CD4-positive, alpha-beta T cell treated with Interleukin-4 for 1 hour (primary cell): Measurements from ENCODE around the gene HDDC2.

Experiments
- DNase-seq, 2 donors: peaks; one replicate each; pipeline ENCODE4 v3.0.0-alpha.2; 2020 to 2022

HDDC2 gene

GRCh38 chr6:125301435-125302391, at the start of gene HDDC2:
HDDC2 (minus strand) TSS chr6:125301967; CDS start chr6:125301932, 35 bp downstream.
- DNase-seq: peak; percentile 33 to 41

- DNase-seq: no peak
Observed at GRCh38 chr6:125346926-125347563, 45.3 kb upstream of the HDDC2 start.

- DNase-seq: no peak
Observed at GRCh38 chr6:125346201-125346925, 44.6 kb upstream of the HDDC2 start.

GRCh38 chr6:125341460-125341859, 39.7 kb upstream of the HDDC2 start:
- DNase-seq: no peak

- DNase-seq: no peak
Observed at GRCh38 chr6:125340991-125341390, 39.2 kb upstream of the HDDC2 start.

GRCh38 chr6:125340175-125340835, 38.5 kb upstream of the HDDC2 start:
- DNase-seq: no peak

- no peak for DNase-seq
Observed at GRCh38 chr6:125339653-125340052, 37.9 kb upstream of the HDDC2 start.

- no peak for DNase-seq
Observed at GRCh38 chr6:125338381-125338780, 36.6 kb upstream of the HDDC2 start.

- DNase-seq: no peak
Observed at GRCh38 chr6:125337706-125338105, 35.9 kb upstream of the HDDC2 start.

- DNase-seq: no peak
Observed at GRCh38 chr6:125332664-125333063, 30.9 kb upstream of the HDDC2 start.

- no peak for DNase-seq
Observed at GRCh38 chr6:125325586-125325985, 23.8 kb upstream of the HDDC2 start.

GRCh38 chr6:125323376-125323775, 21.6 kb upstream of the HDDC2 start:
- no peak for DNase-seq

GRCh38 chr6:125316621-125317020, 14.9 kb upstream of the HDDC2 start:
- DNase-seq: no peak

- no peak for DNase-seq
Observed at GRCh38 chr6:125315548-125315947, 13.8 kb upstream of the HDDC2 start.

- DNase-seq: peak; percentile 52 to 53
Observed at GRCh38 chr6:125314009-125314581, 12.3 kb upstream of the HDDC2 start.

GRCh38 chr6:125312950-125313349, 11.2 kb upstream of the HDDC2 start:
- DNase-seq: no peak

- no peak for DNase-seq
Observed at GRCh38 chr6:125312478-125312877, 10.7 kb upstream of the HDDC2 start.

GRCh38 chr6:125310994-125311649, 9.4 kb upstream of the HDDC2 start:
- peak in 1 of 2 donors; percentile 72 for DNase-seq

- DNase-seq: no peak
Observed at GRCh38 chr6:125307964-125308615, 6.3 kb upstream of the HDDC2 start.

GRCh38 chr6:125307150-125307838, 5.5 kb upstream of the HDDC2 start:
- no peak for DNase-seq

GRCh38 chr6:125306756-125307149, 5.0 kb upstream of the HDDC2 start:
- DNase-seq: no peak
